H4 (cell line): ENCODE data around the gene HEATR1. TPM values are rescaled to one million over a fixed set of nuclear protein-coding genes. Genes with fewer than 3 reads are reported as not detected.
"Not testable (repeated sequence)": the region's sequence is repeated elsewhere in the genome, so short reads cannot be mapped to it uniquely, and the experiment has no call there.

Source experiments
- DNase-seq: peaks from one replicate; pipeline ENCODE4 v3.0.0-alpha.2; 2015; ENCODE audit warnings: low spot score
- total RNA-seq: library from RNA; depleted of rRNA; stranded (reverse); fragments of >200 nt; shearing (Covaris generic); gene quantifications from 2 replicates; pipeline ENCODE4 v1.2.3, GENCODE V29; 2014; rRNA removed

Gene HEATR1
- total RNA-seq, 1 experiment from 2014 or later, result 27.5 TPM

GRCh38 chr1:236509647-236510401 lies 94.5 kb downstream of the HEATR1 start:
- no peak for DNase-seq

- DNase-seq, result no peak
Measured at GRCh38 chr1:236509203-236509602, 95.1 kb downstream of the HEATR1 start.

- no peak for DNase-seq
Measured at GRCh38 chr1:236508593-236509027, 95.7 kb downstream of the HEATR1 start.

- DNase-seq, result peak; percentile 39
Measured at GRCh38 chr1:236507022-236507700, 97.2 kb downstream of the HEATR1 start.

GRCh38 chr1:236504338-236504737 lies 100.0 kb downstream of the HEATR1 start:
- DNase-seq, result not testable (repeated sequence)

GRCh38 chr1:236502972-236503639 lies 101.2 kb downstream of the HEATR1 start:
- DNase-seq, result peak; percentile 87

GRCh38 chr1:236502579-236502971 lies 101.7 kb downstream of the HEATR1 start:
- no peak for DNase-seq

GRCh38 chr1:236501093-236501492 lies 103.2 kb downstream of the HEATR1 start:
- DNase-seq, result no peak

Other genes starting within 250 kb of the HEATR1 start
- 1.1 and 3.7 TPM in 2 replicates for gene EDARADD, start 210.2 kb downstream of the HEATR1 start, total RNA-seq
- gene LGALS8, start 80.5 kb downstream of the HEATR1 start, total RNA-seq, result 70.1 and 81.9 TPM in 2 replicates
- gene ACTN2, start 82.0 kb upstream of the HEATR1 start, total RNA-seq, result 1.4 TPM in 1 of 2 replicates, not detected in the other
- 8.4 and 11.3 TPM in 2 replicates for gene MTR, start 190.8 kb upstream of the HEATR1 start, total RNA-seq